ENCODE data around the gene LLGL1.
A peak's percentile ranks its signal among the peaks of the same experiment; 100 is the strongest.

Gene LLGL1

GRCh38 chr17:18253947-18254821 lies 28.7 kb downstream of the LLGL1 start:
- no peak for DNase-seq

- no peak for DNase-seq
Measured at GRCh38 chr17:18254888-18255649, 29.6 kb downstream of the LLGL1 start.

- no peak for DNase-seq
Measured at GRCh38 chr17:18256351-18256750, 30.9 kb downstream of the LLGL1 start.

GRCh38 chr17:18256776-18257175 lies 31.3 kb downstream of the LLGL1 start:
- DNase-seq = no peak

GRCh38 chr17:18257268-18257981 lies 32.0 kb downstream of the LLGL1 start:
- DNase-seq = no peak

GRCh38 chr17:18257982-18258355 lies 32.5 kb downstream of the LLGL1 start:
- DNase-seq = peak; percentile 24 to 27

GRCh38 chr17:18258356-18259038 lies 33.1 kb downstream of the LLGL1 start, which contains the start of gene FLII:
TSS of gene FLII (minus strand) at chr17:18258738. CDS start at chr17:18258690, 48 bp downstream.
- DNase-seq = peak; percentile 30 to 35

- no peak for DNase-seq
Measured at GRCh38 chr17:18259621-18260331, 34.3 kb downstream of the LLGL1 start.

GRCh38 chr17:18260332-18261145 lies 35.1 kb downstream of the LLGL1 start, which contains the start of gene MIEF2:
TSS of gene MIEF2 (plus strand) at chr17:18260662. CDS start at chr17:18262721, 2,059 bp downstream.
- DNase-seq = peak; percentile 89

GRCh38 chr17:18261146-18261515 lies 35.7 kb downstream of the LLGL1 start:
- no peak for DNase-seq

GRCh38 chr17:18261659-18262058 lies 36.2 kb downstream of the LLGL1 start:
- no peak for DNase-seq

GRCh38 chr17:18262111-18262510 lies 36.7 kb downstream of the LLGL1 start:
- no peak for DNase-seq

- DNase-seq = no peak
Measured at GRCh38 chr17:18262641-18263040, 37.2 kb downstream of the LLGL1 start.

- DNase-seq = no peak
Measured at GRCh38 chr17:18263885-18264682, 38.6 kb downstream of the LLGL1 start.

- no peak for DNase-seq
Measured at GRCh38 chr17:18267366-18267765, 41.9 kb downstream of the LLGL1 start.

- DNase-seq = no peak
Measured at GRCh38 chr17:18267927-18268711, 42.7 kb downstream of the LLGL1 start.

GRCh38 chr17:18270046-18270931 lies 44.9 kb downstream of the LLGL1 start:
- DNase-seq = no peak

GRCh38 chr17:18277076-18277475 lies 51.6 kb downstream of the LLGL1 start:
- DNase-seq = no peak
